DND-41 (cell line): ENCODE data around the gene ADCY4.

Experiments
- ATAC-seq: fragments of 200-7000 bp; cut with Tn5 transposase; 3 replicates; pipeline ENCODE4 v1.9.1; 2021; ENCODE audit warnings: low read depth; ENCODE audit not compliant: insufficient read depth
- DNase-seq: peaks from one replicate; pipeline ENCODE4 v3.0.0-alpha.2; 2020
- H2AFZ ChIP-seq: 2 replicates; pipeline ENCODE4 v1.6.0; 2012; ENCODE audit warnings: low read depth, low read length
- H3K27ac ChIP-seq: 2 replicates; pipeline ENCODE4 v1.5.1; 2012; ENCODE audit warnings: low read length, inconsistent platforms
- H3K27me3 ChIP-seq: fragments of 200-600 bp; sonication (generic); 2 replicates; pipeline ENCODE4 v1.6.0; 2012; ENCODE audit warnings: low read length, mild to moderate bottlenecking, inconsistent platforms; ENCODE audit not compliant: insufficient read depth, poor library complexity
- H3K36me3 ChIP-seq: 2 replicates; pipeline ENCODE4 v1.5.1; 2012; ENCODE audit warnings: low read length, inconsistent platforms; ENCODE audit not compliant: insufficient read depth
- H3K4me1 ChIP-seq: 2 replicates; pipeline ENCODE4 v1.5.1; 2012; ENCODE audit warnings: mild to moderate bottlenecking, low read length; ENCODE audit not compliant: insufficient read depth
- H3K4me2 ChIP-seq: 2 replicates; pipeline ENCODE4 v1.6.0; 2012; ENCODE audit warnings: mild to moderate bottlenecking, moderate library complexity, low read length, inconsistent platforms; ENCODE audit not compliant: insufficient read depth
- H3K4me3 ChIP-seq, 2 experiments: fragments of 200-600 bp in 1 of 2; shearing (Covaris generic) in 1 of 2; 2 replicates each; pipeline ENCODE4 v1.5.1; 2012 to 2016; ENCODE audit warnings: inconsistent platforms in 2 of 2, low read length in 2 of 2, mild to moderate bottlenecking in 2 of 2, low read depth in 1 of 2, moderate library complexity in 1 of 2
- H3K79me2 ChIP-seq: 2 replicates; pipeline ENCODE4 v1.6.0; 2012; ENCODE audit warnings: low read length, inconsistent platforms; ENCODE audit not compliant: insufficient read depth
- H3K9ac ChIP-seq: 2 replicates; pipeline ENCODE4 v1.6.0; 2012; ENCODE audit warnings: low read depth, mild to moderate bottlenecking, inconsistent platforms, low read length, moderate library complexity
- H3K9me3 ChIP-seq: 2 replicates; pipeline ENCODE4 v1.5.1; 2012; ENCODE audit warnings: low read length, moderate library complexity, mild to moderate bottlenecking, inconsistent platforms; ENCODE audit not compliant: insufficient read depth, severe bottlenecking
- H4K20me1 ChIP-seq: 2 replicates; pipeline ENCODE4 v1.6.0; 2012; ENCODE audit warnings: low read length; ENCODE audit not compliant: insufficient read depth
- CTCF ChIP-seq: IDR thresholded peaks from 2 replicates; pipeline ENCODE4 v1.5.1; 2012; ENCODE audit warnings: borderline replicate concordance, low read length, moderate library complexity, mild to moderate bottlenecking; ENCODE audit not compliant: poor library complexity, severe bottlenecking; ENCODE audit errors: extremely low read depth
- EZH2 ChIP-seq: IDR thresholded peaks from 3 replicates; pipeline ENCODE4 v1.6.1; 2012; ENCODE audit warnings: borderline replicate concordance, low read depth, mild to moderate bottlenecking, moderate library complexity, low read length, inconsistent platforms; ENCODE audit not compliant: severe bottlenecking

ADCY4 gene

DNA sequence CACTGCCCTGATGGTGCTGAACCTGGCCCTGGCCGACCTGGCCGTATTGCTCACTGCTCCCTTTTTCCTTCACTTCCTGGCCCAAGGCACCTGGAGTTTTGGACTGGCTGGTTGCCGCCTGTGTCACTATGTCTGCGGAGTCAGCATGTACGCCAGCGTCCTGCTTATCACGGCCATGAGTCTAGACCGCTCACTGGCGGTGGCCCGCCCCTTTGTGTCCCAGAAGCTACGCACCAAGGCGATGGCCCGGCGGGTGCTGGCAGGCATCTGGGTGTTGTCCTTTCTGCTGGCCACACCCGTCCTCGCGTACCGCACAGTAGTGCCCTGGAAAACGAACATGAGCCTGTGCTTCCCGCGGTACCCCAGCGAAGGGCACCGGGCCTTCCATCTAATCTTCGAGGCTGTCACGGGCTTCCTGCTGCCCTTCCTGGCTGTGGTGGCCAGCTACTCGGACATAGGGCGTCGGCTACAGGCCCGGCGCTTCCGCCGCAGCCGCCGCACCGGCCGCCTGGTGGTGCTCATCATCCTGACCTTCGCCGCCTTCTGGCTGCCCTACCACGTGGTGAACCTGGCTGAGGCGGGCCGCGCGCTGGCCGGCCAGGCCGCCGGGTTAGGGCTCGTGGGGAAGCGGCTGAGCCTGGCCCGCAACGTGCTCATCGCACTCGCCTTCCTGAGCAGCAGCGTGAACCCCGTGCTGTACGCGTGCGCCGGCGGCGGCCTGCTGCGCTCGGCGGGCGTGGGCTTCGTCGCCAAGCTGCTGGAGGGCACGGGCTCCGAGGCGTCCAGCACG lies 18.9 kb downstream of the ADCY4 start:
- ATAC-seq (no peak), DNase-seq (no peak)
- Histone ChIP-seq H3K79me2 (no peaks in the 10 kb centered on the region), H4K20me1 (no peaks in the 10 kb centered on the region), H2AFZ (no peak overlapping the region), H3K27ac (no peak overlapping the region), H3K36me3 (no peaks in the 10 kb centered on the region; the same call in 1 of the 2 replicates), H3K9ac (no peak overlapping the region), H3K4me2 (no peak overlapping the region), H3K4me3 (no peak overlapping the region), H3K9me3 (no peaks in the 10 kb centered on the region), H3K4me1 (no peaks in the 10 kb centered on the region), H3K27me3 (no peaks in the 10 kb centered on the region)
- no peak for TF ChIP-seq EZH2
- no peak for TF ChIP-seq CTCF

GRCh38 chr14:24315243-24315806 lies 19.5 kb downstream of the ADCY4 start:
- Histone ChIP-seq H3K4me1 (no peaks in the 10 kb centered on the region), H3K27me3 (no peaks in the 10 kb centered on the region), H3K79me2 (no peaks in the 10 kb centered on the region), H3K9ac (no peak overlapping the region), H3K4me3 (no peak overlapping the region), H3K36me3 (peaks cover 3% of the 10 kb centered on the region), H3K4me2 (no peak overlapping the region), H3K9me3 (no peaks in the 10 kb centered on the region), H2AFZ (no peak overlapping the region), H3K27ac (no peak overlapping the region), H4K20me1 (no peaks in the 10 kb centered on the region)
- TF ChIP-seq CTCF (no peak), EZH2 (no peak)
- ATAC-seq: no peak
- DNase-seq: no peak

DNA sequence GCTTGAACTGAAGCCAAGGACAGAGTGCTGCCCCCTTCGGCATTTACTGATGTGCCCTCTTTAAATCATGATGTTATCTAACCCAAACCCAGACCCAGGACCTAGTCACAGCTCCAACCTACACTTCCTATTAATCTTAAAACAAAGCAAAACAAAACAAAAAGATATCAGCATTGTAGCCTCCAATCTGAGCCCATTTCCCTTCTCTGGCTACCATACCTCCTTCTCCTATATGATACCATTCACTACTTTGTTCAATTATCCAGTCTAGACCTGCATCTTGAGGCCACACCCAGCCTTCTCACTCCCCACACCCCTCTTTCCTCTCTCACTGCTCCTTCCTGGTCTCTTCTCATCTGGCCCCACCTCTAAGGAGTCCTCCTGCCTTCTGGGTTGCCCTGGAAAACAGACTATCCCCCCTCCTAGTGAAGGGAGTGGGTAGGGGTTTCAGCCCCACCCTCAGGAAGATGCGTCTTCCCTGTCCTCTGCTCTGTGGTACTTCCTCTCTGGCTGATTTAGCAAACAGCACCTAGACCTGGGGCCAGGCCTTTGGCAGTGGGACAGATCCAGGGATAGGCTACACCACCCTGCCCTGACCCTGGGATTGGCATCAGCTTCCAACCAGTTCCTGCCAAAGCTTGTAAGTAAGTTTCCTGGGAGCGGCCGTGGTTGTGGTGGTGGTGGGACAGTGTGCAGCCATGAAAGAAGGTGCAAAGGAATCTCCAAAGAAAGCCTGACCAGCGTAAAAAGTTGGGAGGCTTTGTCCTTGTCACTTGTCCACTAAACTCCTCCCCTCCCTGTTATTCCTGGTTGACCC lies 20.3 kb downstream of the ADCY4 start:
- no peak overlapping the region for H2AFZ ChIP-seq
- H3K27ac ChIP-seq: no peak overlapping the region
- no peaks in the 10 kb centered on the region for H3K27me3 ChIP-seq
- TF ChIP-seq CTCF (no peak), EZH2 (no peak)
- H3K36me3 ChIP-seq: peaks cover 10% of the 10 kb centered on the region
- no peak overlapping the region for H3K4me3 ChIP-seq
- no peaks in the 10 kb centered on the region for H3K9me3 ChIP-seq
- no peak overlapping the region for H3K9ac ChIP-seq
- no peaks in the 10 kb centered on the region for H3K79me2 ChIP-seq
- no peaks in the 10 kb centered on the region for H3K4me1 ChIP-seq
- ATAC-seq: no peak
- no peaks in the 10 kb centered on the region for H4K20me1 ChIP-seq
- DNase-seq: no peak
- no peak overlapping the region for H3K4me2 ChIP-seq
